MV-4-11 (cell line): ENCODE measurements around the gene SREBF1.
A peak's percentile ranks its signal among the peaks of the same experiment; 100 is the strongest.
"Not testable (repeated sequence)": the region's sequence is repeated elsewhere in the genome, so short reads cannot be mapped to it uniquely, and the experiment has no call there.

Experiments
- DNase-seq: peaks from one replicate; lab custom pipeline; 2025; lab: John Stamatoyannopoulos, UW

SREBF1 gene

GRCh38 chr17:17811381-17812210 lies 25.2 kb downstream of the SREBF1 start:
- DNase-seq = no peak

- DNase-seq = no peak
Observed at GRCh38 chr17:17810895-17811248, 25.9 kb downstream of the SREBF1 start.

- no peak for DNase-seq
Observed at GRCh38 chr17:17810084-17810894, 26.5 kb downstream of the SREBF1 start.

GRCh38 chr17:17809531-17810083 lies 27.2 kb downstream of the SREBF1 start:
- no peak for DNase-seq

- peak; percentile 35 for DNase-seq
Observed at GRCh38 chr17:17808706-17809432, 27.9 kb downstream of the SREBF1 start.

- DNase-seq = not testable (repeated sequence)
Observed at GRCh38 chr17:17808200-17808599, 28.6 kb downstream of the SREBF1 start.

GRCh38 chr17:17807440-17807839 lies 29.3 kb downstream of the SREBF1 start:
- no peak for DNase-seq

- no peak for DNase-seq
Observed at GRCh38 chr17:17806611-17807274, 30.0 kb downstream of the SREBF1 start.

GRCh38 chr17:17806035-17806434 lies 30.8 kb downstream of the SREBF1 start:
- no peak for DNase-seq

GRCh38 chr17:17805575-17805974 lies 31.2 kb downstream of the SREBF1 start:
- DNase-seq = no peak

- no peak for DNase-seq
Observed at GRCh38 chr17:17804007-17804406, 32.8 kb downstream of the SREBF1 start.

GRCh38 chr17:17801800-17802481 lies 34.8 kb downstream of the SREBF1 start:
- no peak for DNase-seq

- no peak for DNase-seq
Observed at GRCh38 chr17:17800504-17801021, 36.2 kb downstream of the SREBF1 start.

- no peak for DNase-seq
Observed at GRCh38 chr17:17798573-17799255, 38.1 kb downstream of the SREBF1 start.

- DNase-seq = no peak
Observed at GRCh38 chr17:17798010-17798556, 38.7 kb downstream of the SREBF1 start.

GRCh38 chr17:17797119-17797809 lies 39.5 kb downstream of the SREBF1 start:
- DNase-seq = no peak

GRCh38 chr17:17796787-17797061 lies 40.1 kb downstream of the SREBF1 start:
- DNase-seq = no peak

GRCh38 chr17:17795946-17796786 lies 40.6 kb downstream of the SREBF1 start:
- no peak for DNase-seq

- no peak for DNase-seq
Observed at GRCh38 chr17:17795296-17795695, 41.5 kb downstream of the SREBF1 start.
